Measurements from ENCODE around the gene NPEPPS. TPM values are rescaled to one million over a fixed set of nuclear protein-coding genes. Genes with fewer than 3 reads are reported as not detected.

The NPEPPS gene
- total RNA-seq, 1 donor from 2014 or later = 107 TPM

DNA sequence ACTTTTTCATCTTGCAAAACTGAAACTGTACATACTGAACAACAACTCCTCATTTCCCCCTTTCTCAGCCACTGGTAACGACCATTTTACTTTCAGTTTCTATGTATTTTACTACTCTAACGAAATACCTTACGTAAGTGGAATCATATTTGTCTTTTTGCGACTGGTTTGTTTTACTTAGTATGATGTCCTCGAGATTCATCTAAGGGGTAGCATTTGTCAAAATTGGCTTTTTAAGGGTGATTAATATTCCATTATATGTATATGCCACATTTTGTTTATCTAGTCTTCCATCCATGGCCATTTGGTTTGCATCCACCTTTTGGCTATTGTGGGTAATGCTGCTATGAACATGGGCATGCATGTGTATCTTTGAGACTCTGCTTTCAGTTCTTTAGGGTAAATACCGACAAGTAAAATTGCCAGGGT is 129.2 kb downstream of the NPEPPS start:
- Mint-ChIP-seq H3K27ac (ENCODE audit: unreplicated experiment) (no peak overlapping the region), H3K4me1 (ENCODE audit: unreplicated experiment) (peaks cover 8% of the 10 kb centered on the region), H3K4me3 (ENCODE audit: unreplicated experiment) (no peak overlapping the region), H3K27me3 (ENCODE audit: unreplicated experiment) (no peaks in the 10 kb centered on the region), H3K9me3 (ENCODE audit: unreplicated experiment) (no peaks in the 10 kb centered on the region), H3K36me3 (ENCODE audit: low read depth, unreplicated experiment) (peaks cover 40% of the 10 kb centered on the region)
- TF ChIP-seq, protein P1, sequence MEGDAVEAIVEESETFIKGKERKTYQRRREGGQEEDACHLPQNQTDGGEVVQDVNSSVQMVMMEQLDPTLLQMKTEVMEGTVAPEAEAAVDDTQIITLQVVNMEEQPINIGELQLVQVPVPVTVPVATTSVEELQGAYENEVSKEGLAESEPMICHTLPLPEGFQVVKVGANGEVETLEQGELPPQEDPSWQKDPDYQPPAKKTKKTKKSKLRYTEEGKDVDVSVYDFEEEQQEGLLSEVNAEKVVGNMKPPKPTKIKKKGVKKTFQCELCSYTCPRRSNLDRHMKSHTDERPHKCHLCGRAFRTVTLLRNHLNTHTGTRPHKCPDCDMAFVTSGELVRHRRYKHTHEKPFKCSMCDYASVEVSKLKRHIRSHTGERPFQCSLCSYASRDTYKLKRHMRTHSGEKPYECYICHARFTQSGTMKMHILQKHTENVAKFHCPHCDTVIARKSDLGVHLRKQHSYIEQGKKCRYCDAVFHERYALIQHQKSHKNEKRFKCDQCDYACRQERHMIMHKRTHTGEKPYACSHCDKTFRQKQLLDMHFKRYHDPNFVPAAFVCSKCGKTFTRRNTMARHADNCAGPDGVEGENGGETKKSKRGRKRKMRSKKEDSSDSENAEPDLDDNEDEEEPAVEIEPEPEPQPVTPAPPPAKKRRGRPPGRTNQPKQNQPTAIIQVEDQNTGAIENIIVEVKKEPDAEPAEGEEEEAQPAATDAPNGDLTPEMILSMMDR (IDR thresholded peaks at IDR 0.05; ENCODE audit: unreplicated experiment) = no peak
- DNase-seq (ENCODE audit: low spot score) = no peak

DNA sequence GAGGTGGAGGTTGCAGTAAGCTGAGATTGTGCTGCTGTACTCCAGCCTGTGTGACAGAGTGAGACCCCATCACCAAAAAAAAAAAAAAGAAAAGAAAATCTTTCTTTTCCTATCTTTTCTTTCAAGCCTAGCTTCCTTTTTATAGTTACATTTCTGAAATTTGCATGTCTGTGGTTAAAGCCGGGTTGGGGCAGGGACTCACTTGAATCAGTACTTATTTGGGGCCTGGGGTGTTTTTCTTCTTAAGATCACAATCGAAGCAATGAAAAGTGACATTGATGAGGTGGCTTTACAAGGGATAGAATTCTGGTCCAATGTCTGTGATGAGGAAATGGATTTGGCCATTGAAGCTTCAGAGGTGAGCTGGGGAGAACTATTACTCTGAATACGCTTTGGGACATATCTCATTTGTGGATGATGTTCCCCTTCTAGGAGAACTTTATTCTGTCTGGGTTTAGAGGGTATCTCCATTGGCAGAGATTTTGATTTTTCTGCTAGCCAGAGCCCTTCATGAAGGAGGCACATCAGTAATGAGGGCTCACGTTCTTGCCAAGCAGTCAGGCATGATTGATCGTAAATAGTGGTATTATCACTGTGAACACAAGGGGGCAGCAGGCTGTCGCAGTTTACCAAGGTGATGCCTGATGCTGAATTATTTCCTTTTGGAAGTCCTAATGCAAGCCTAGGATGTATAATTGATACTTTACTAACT is 133.2 kb downstream of the NPEPPS start:
- H3K27ac Mint-ChIP-seq (ENCODE audit: unreplicated experiment) = peak overlapping the region; percentile 64
- DNase-seq (ENCODE audit: low spot score) = peak; percentile 75
- H3K4me1 Mint-ChIP-seq (ENCODE audit: unreplicated experiment) = no peaks in the 10 kb centered on the region
- peaks cover 20% of the 10 kb centered on the region for H3K36me3 Mint-ChIP-seq (ENCODE audit: low read depth, unreplicated experiment)
- TF ChIP-seq, protein P1 (IDR thresholded peaks at IDR 0.05; ENCODE audit: unreplicated experiment) = peak; percentile 78
- peak overlapping the region; percentile 20 for H3K4me3 Mint-ChIP-seq (ENCODE audit: unreplicated experiment)
- no peaks in the 10 kb centered on the region for H3K9me3 Mint-ChIP-seq (ENCODE audit: unreplicated experiment)
- H3K27me3 Mint-ChIP-seq (ENCODE audit: unreplicated experiment) = no peaks in the 10 kb centered on the region

DNA sequence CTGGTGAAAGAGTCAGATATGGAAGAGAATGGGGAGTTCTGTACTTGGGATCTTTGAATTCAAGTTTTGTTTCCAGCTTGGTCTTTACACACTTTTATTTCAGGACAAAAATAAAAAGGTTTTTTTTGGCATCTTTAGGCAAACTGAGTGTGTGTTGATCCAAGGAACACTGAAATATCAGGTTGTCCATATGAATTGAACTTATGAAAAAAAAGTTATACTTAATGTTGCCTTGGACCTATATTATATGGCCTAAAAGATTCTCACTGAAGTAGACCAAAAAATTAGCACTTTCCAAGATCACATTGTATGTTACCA is 133.7 kb downstream of the NPEPPS start:
- Mint-ChIP-seq H3K4me3 (ENCODE audit: unreplicated experiment) (no peak overlapping the region), H3K27me3 (ENCODE audit: unreplicated experiment) (no peaks in the 10 kb centered on the region), H3K27ac (ENCODE audit: unreplicated experiment) (no peak overlapping the region), H3K36me3 (ENCODE audit: low read depth, unreplicated experiment) (peaks cover 24% of the 10 kb centered on the region), H3K9me3 (ENCODE audit: unreplicated experiment) (no peaks in the 10 kb centered on the region), H3K4me1 (ENCODE audit: unreplicated experiment) (no peaks in the 10 kb centered on the region)
- TF ChIP-seq, protein P1 (IDR thresholded peaks at IDR 0.05; ENCODE audit: unreplicated experiment) = peak; percentile 46
- DNase-seq (ENCODE audit: low spot score) = no peak

DNA sequence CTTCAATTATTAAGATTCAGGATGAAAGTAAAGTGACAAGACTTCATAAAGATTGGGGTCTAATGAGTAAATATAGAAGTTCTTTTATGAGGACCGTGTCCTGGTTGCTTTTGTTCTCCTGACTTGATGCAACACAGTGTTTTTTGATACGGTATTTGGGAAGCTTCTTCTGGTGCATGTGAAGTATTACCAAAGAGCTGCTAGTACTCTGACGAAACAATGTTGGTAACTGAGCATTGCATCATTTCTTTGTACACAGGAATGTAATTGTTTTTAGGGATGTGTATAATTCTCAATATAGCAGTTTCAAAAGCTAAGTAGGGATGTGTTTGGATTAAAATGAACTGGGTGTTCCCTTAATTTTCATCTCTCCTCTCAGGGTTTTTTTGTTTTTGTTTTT is 134.7 kb downstream of the NPEPPS start:
- no peaks in the 10 kb centered on the region for H3K27me3 Mint-ChIP-seq (ENCODE audit: unreplicated experiment)

DNA sequence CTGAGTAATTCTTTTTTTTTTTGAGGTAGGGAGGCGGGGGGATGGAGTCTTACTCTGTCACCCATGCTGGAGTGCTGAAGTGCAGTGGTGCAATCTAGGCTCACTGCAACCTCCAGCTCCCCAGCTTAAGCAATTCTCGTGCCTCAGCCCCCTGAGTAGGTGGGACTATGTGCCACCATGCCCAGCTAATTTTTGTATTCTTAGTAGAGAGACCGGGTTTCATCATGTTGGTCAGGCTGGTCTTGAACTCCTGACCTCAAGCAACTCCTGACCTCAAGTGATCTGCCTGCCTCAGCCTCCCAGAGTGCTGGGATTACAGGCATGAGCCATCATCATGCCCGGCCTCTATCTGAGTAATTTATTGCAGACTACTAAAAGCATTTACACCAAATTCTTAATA is 138.2 kb downstream of the NPEPPS start:
- TF ChIP-seq, protein P1 (IDR thresholded peaks at IDR 0.05; ENCODE audit: unreplicated experiment) = no peak
- no peak overlapping the region for H3K4me3 Mint-ChIP-seq (ENCODE audit: unreplicated experiment)
- H3K4me1 Mint-ChIP-seq (ENCODE audit: unreplicated experiment) = no peaks in the 10 kb centered on the region
- DNase-seq (ENCODE audit: low spot score) = no peak
- peaks cover 41% of the 10 kb centered on the region for H3K36me3 Mint-ChIP-seq (ENCODE audit: low read depth, unreplicated experiment)
- H3K27me3 Mint-ChIP-seq (ENCODE audit: unreplicated experiment) = no peaks in the 10 kb centered on the region
- no peaks in the 10 kb centered on the region for H3K9me3 Mint-ChIP-seq (ENCODE audit: unreplicated experiment)
- H3K27ac Mint-ChIP-seq (ENCODE audit: unreplicated experiment) = no peak overlapping the region

More for the DNA sequence above, 134.7 kb downstream of the NPEPPS start:
- Mint-ChIP-seq H3K36me3 (ENCODE audit: low read depth, unreplicated experiment) (peaks cover 33% of the 10 kb centered on the region), H3K27ac (ENCODE audit: unreplicated experiment) (no peak overlapping the region), H3K9me3 (ENCODE audit: unreplicated experiment) (no peaks in the 10 kb centered on the region), H3K4me3 (ENCODE audit: unreplicated experiment) (no peak overlapping the region), H3K4me1 (ENCODE audit: unreplicated experiment) (no peaks in the 10 kb centered on the region)
- TF ChIP-seq, protein P1 (IDR thresholded peaks at IDR 0.05; ENCODE audit: unreplicated experiment) = no peak
- DNase-seq (ENCODE audit: low spot score) = no peak
